Thoracic aorta (tissue), 2 donors: ENCODE measurements around the gene PHLDA3. TPM values are rescaled to one million over a fixed set of nuclear protein-coding genes. Genes with fewer than 3 reads are reported as not detected.

Source experiments
- ATAC-seq: fragments of 150-250 bp; one replicate; pipeline ENCODE4 v1.8.0; 2017; ENCODE audit warnings: low read depth; ENCODE audit not compliant: insufficient number of reproducible peaks, low FRiP score
- DNase-seq: peaks from one replicate; pipeline ENCODE4 v3.0.0-alpha.2; 2020; ENCODE audit warnings: low spot score
- H3K27ac ChIP-seq, 2 donors: fragments of 200-600 bp; sonication (generic); 1 replicate in 1 of 2; 2 replicates in 1 of 2; pipeline ENCODE4 v1.5.1; 2016; ENCODE audit warnings: mild to moderate bottlenecking in 2 of 2, moderate library complexity in 2 of 2
- H3K27me3 ChIP-seq: fragments of 200-600 bp; sonication (generic); replicated peaks from 2 replicates; pipeline ENCODE4 v1.6.0; 2016; ENCODE audit warnings: mild to moderate bottlenecking; ENCODE audit not compliant: insufficient read depth
- H3K36me3 ChIP-seq: fragments of 200-600 bp; sonication (generic); one replicate; pipeline ENCODE4 v1.5.1; 2016
- H3K4me1 ChIP-seq, 2 donors: fragments of 200-600 bp; sonication (generic); 1 replicate in 1 of 2; 2 replicates in 1 of 2; pipeline versions ENCODE4 v1.5.1 to v1.6.0; 2016; ENCODE audit warnings: low read depth in 2 of 2, mild to moderate bottlenecking in 1 of 2; ENCODE audit not compliant: control insufficient read depth in 1 of 2
- H3K4me3 ChIP-seq: fragments of 200-600 bp; sonication (generic); 2 replicates; pipeline ENCODE4 v1.5.1; 2016; ENCODE audit warnings: mild to moderate bottlenecking
- H3K9me3 ChIP-seq: fragments of 200-600 bp; sonication (generic); 2 replicates; pipeline ENCODE4 v1.5.1; 2016
- total RNA-seq, 2 donors: library from RNA; depleted of rRNA; stranded (reverse); fragments of >200 nt; gene quantifications; one replicate each; pipeline versions ENCODE4 v1.1.0 to v1.2.3, GENCODE V29; 2016
- TF ChIP-seq, protein P1 (sequence below): fragments of 200-600 bp; sonication (generic); IDR thresholded peaks from one replicate; pipeline ENCODE4 v1.5.1; 2019; ENCODE audit warnings: antibody characterized with exemption

PHLDA3 gene
- total RNA-seq, 2 donors from 2014 or later: 65.7 to 134 TPM

DNA sequence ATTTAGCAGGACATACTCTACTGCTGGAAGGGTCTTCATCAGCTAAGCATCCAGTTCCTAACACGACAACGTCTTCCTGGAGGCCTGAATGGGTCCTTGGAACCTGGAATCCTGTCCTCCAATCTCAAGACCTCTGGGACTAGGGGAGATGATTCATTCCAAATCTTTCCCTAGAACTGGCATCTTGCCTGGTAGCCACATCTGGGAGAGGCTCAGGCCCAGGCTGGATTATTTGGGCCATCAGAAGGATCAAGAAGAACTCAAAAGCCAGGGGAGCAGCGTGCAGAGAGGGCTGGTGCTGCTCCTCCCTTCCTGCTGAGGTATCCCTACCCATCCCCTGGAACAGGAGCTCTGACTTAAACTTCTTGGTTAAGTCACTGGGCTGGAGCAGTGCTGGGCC is 2.8 kb upstream of the PHLDA3 start:
- Histone ChIP-seq H3K4me3 (no peak overlapping the region), H3K27me3 (no peaks in the 10 kb centered on the region), H3K27ac (peak overlapping the region; percentile 10 to 23), H3K4me1 (peaks cover 8 to 34% of the 10 kb centered on the region in 2 donors), H3K36me3 (no peaks in the 10 kb centered on the region), H3K9me3 (no peaks in the 10 kb centered on the region)
- TF ChIP-seq, protein P1, sequence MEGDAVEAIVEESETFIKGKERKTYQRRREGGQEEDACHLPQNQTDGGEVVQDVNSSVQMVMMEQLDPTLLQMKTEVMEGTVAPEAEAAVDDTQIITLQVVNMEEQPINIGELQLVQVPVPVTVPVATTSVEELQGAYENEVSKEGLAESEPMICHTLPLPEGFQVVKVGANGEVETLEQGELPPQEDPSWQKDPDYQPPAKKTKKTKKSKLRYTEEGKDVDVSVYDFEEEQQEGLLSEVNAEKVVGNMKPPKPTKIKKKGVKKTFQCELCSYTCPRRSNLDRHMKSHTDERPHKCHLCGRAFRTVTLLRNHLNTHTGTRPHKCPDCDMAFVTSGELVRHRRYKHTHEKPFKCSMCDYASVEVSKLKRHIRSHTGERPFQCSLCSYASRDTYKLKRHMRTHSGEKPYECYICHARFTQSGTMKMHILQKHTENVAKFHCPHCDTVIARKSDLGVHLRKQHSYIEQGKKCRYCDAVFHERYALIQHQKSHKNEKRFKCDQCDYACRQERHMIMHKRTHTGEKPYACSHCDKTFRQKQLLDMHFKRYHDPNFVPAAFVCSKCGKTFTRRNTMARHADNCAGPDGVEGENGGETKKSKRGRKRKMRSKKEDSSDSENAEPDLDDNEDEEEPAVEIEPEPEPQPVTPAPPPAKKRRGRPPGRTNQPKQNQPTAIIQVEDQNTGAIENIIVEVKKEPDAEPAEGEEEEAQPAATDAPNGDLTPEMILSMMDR: no peak
- DNase-seq: no peak
- no peak for ATAC-seq

DNA sequence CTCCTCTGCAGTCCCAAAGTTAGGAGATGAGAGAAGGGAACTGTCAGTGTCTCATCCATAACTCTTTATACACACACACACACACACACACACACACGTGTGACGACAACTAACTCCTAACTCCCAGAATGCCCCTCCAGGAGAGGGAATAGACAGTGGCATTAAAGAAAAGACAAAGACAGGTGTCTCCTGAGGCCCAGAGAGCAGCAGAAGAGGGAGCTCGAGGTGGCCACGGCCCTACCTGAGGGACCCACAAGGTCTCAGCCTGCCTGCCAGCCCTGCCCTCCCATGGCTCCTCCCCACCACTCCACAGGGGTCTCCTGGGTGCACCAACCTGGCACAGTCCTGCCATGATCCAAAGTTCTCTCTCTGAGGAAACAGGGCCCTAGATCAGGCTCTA is 1.6 kb upstream of the PHLDA3 start:
- H3K27me3 ChIP-seq: no peaks in the 10 kb centered on the region

DNA sequence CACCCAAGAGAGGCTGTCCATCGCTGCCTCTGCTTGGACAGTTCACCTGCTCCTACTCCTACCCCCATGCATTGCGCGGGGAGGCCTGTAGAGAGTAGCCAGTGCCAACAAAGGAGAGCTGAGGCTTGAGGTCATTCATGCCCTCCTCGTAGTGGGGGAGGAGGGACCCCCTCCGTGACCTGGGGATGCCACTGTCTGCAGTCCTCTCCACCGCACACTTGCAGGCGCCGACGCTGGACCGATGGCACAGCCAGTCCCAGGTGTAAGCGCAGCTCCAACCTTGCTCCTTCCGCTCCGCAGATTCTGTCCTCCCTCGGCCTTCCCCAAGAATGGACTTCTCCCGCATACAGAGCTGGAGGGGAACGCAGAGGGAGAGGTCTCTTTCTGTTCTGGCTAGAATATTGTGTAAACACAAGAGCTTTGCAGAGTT is 672 bp upstream of the PHLDA3 start:
- Histone ChIP-seq H3K27ac (peak overlapping the region; percentile 95 to 96), H3K9me3 (no peaks in the 10 kb centered on the region), H3K4me1 (peaks cover 8 to 43% of the 10 kb centered on the region in 2 donors), H3K27me3 (no peaks in the 10 kb centered on the region), H3K4me3 (peak overlapping the region; percentile 83), H3K36me3 (peaks cover 13% of the 10 kb centered on the region)
- DNase-seq (no peak), ATAC-seq (no peak)
- TF ChIP-seq, protein P1: no peak

More for the DNA sequence above, 1.6 kb upstream of the PHLDA3 start:
- H3K4me1 ChIP-seq: peaks cover 13 to 41% of the 10 kb centered on the region in 2 donors
- H3K4me3 ChIP-seq: no peak overlapping the region
- TF ChIP-seq, protein P1: no peak
- ATAC-seq (no peak), DNase-seq (no peak)
- H3K9me3 ChIP-seq: no peaks in the 10 kb centered on the region
- H3K27ac ChIP-seq: peak overlapping the region; percentile 95 to 96
- H3K36me3 ChIP-seq: peaks cover 4% of the 10 kb centered on the region

DNA sequence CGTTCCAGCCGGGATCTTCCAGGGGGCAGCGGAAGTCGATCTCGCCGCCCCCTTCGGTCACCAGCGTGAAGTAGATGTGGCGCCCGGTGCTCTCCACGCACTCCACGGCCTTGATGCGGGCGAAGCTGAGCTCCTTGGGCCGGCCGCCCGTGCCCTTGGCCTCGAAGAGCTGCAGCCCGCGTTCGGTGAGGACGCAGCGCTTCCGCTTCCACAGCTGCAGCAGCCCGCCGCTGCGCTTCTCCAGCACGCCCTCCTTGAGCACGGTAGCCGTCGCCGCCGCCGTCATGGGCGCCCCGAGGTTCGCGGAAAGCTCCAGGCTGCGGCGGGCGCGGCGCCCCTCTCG is 516 bp downstream of the PHLDA3 start:
- DNase-seq: no peak
- Histone ChIP-seq H3K27me3 (no peaks in the 10 kb centered on the region), H3K9me3 (no peaks in the 10 kb centered on the region), H3K36me3 (peaks cover 19% of the 10 kb centered on the region), H3K4me1 (peaks cover 8 to 51% of the 10 kb centered on the region in 2 donors), H3K27ac (peak overlapping the region; percentile 95 to 96), H3K4me3 (peak overlapping the region; percentile 83)
- TF ChIP-seq, protein P1: no peak
- ATAC-seq: no peak

DNA sequence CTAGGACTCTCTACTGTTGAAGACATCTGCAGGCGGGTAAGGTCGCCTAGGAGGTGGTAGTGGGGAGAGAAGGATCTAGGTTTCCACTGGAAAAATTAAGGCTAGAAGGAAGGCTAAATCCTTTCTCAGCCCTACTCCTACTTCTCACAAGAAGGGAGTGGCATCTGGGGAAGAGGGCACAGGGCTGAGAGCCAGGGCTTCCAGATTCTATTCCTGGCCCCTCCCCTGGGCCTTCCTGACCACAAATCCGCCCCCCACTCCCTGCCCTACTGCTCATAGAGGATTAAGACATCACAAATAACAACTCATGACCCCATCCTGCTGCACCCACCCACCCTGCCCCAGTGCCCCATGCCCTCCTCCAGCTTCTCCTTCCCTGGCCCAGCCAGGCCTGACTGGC is 2.5 kb downstream of the PHLDA3 start:
- ATAC-seq (no peak), DNase-seq (no peak)
- Histone ChIP-seq H3K4me1 (peaks cover 25 to 65% of the 10 kb centered on the region in 2 donors), H3K27ac (peak overlapping the region; percentile 95 to 96), H3K36me3 (peaks cover 19% of the 10 kb centered on the region), H3K27me3 (no peaks in the 10 kb centered on the region), H3K4me3 (peak overlapping the region; percentile 83), H3K9me3 (no peaks in the 10 kb centered on the region)
- TF ChIP-seq, protein P1: no peak
